GM23338 (cell line): ENCODE results near the gene MAFB. TPM values are rescaled to one million over a fixed set of nuclear protein-coding genes. Genes with fewer than 3 reads are reported as not detected.

Experiments used
- ATAC-seq: fragments of 200-7000 bp; cut with Tn5 transposase; 3 replicates; pipeline ENCODE4 v1.9.1; 2020
- DNase-seq: peaks from one replicate; pipeline ENCODE4 v3.0.0-alpha.2; 2015; ENCODE audit warnings: low spot score
- H2AFZ ChIP-seq: fragments of 200-600 bp; sonication (generic); 2 replicates; pipeline ENCODE4 v1.8.0; 2016; ENCODE audit warnings: antibody characterized with exemption, mild to moderate bottlenecking, moderate library complexity
- H3F3A ChIP-seq: fragments of 200-600 bp; sonication (generic); replicated peaks from 2 replicates; pipeline ENCODE4 v1.8.0; 2017; ENCODE audit warnings: antibody characterized with exemption, mixed run types, low read depth
- H3K27ac ChIP-seq: fragments of 200-600 bp; sonication (generic); 2 replicates; pipeline ENCODE4 v1.6.1; 2016; ENCODE audit warnings: low read depth
- H3K27me3 ChIP-seq: fragments of 200-600 bp; sonication (generic); 2 replicates; pipeline ENCODE4 v1.8.0; 2016; ENCODE audit warnings: mild to moderate bottlenecking, mixed run types, moderate library complexity; ENCODE audit not compliant: insufficient read depth
- H3K36me3 ChIP-seq: fragments of 200-600 bp; sonication (generic); 2 replicates; pipeline ENCODE4 v1.8.0; 2016; ENCODE audit warnings: mild to moderate bottlenecking; ENCODE audit not compliant: insufficient read depth
- H3K4me1 ChIP-seq: fragments of 200-600 bp; sonication (generic); 2 replicates; pipeline ENCODE4 v1.8.0; 2016; ENCODE audit warnings: mild to moderate bottlenecking, moderate library complexity; ENCODE audit not compliant: insufficient read depth
- H3K4me2 ChIP-seq: fragments of 200-600 bp; sonication (generic); 2 replicates; pipeline ENCODE4 v1.7.1; 2017; ENCODE audit warnings: mixed run types
- H3K4me3 ChIP-seq: fragments of 200-600 bp; sonication (generic); 2 replicates; pipeline ENCODE4 v1.6.1; 2016; ENCODE audit warnings: mixed run types
- H3K79me2 ChIP-seq: fragments of 200-600 bp; sonication (generic); replicated peaks from 2 replicates; pipeline ENCODE4 v1.8.0; 2017; ENCODE audit warnings: mild to moderate bottlenecking; ENCODE audit not compliant: insufficient read depth
- H3K9me2 ChIP-seq: fragments of 200-600 bp; sonication (generic); 2 replicates; pipeline ENCODE4 v1.8.0; 2017; ENCODE audit not compliant: insufficient read depth
- H4K20me1 ChIP-seq: fragments of 200-600 bp; sonication (generic); replicated peaks from 2 replicates; pipeline ENCODE4 v1.8.0; 2017; ENCODE audit warnings: mild to moderate bottlenecking; ENCODE audit not compliant: insufficient read depth
- H3K27ac Mint-ChIP-seq: 2 replicates; pipeline ENCODE4 v1.8.0; 2020; ENCODE audit warnings: inconsistent platforms, mild to moderate bottlenecking, moderate library complexity, mixed read lengths
- H3K27me3 Mint-ChIP-seq: 3 replicates; pipeline ENCODE4 v1.8.0; 2022; ENCODE audit warnings: low read depth, mild to moderate bottlenecking, moderate library complexity, mixed read lengths, inconsistent platforms; ENCODE audit not compliant: insufficient read depth, poor library complexity
- H3K36me3 Mint-ChIP-seq: 3 replicates; pipeline ENCODE4 v1.8.0; 2021; ENCODE audit warnings: low read depth, mild to moderate bottlenecking, inconsistent platforms, moderate library complexity, mixed read lengths
- H3K4me1 Mint-ChIP-seq: 3 replicates; pipeline ENCODE4 v1.8.0; 2020; ENCODE audit warnings: mild to moderate bottlenecking, inconsistent platforms, mixed read lengths
- H3K4me3 Mint-ChIP-seq: 3 replicates; pipeline ENCODE4 v1.8.0; 2021; ENCODE audit warnings: moderate library complexity, mild to moderate bottlenecking, inconsistent platforms, mixed read lengths
- H3K9me3 Mint-ChIP-seq: 3 replicates; pipeline ENCODE4 v1.8.0; 2020; ENCODE audit warnings: moderate library complexity, mild to moderate bottlenecking, inconsistent platforms, mixed read lengths
- STAT1 ChIP-seq: IDR thresholded peaks from one replicate; pipeline ENCODE4 v1.6.1; 2016; ENCODE audit warnings: antibody characterized with exemption; ENCODE audit not compliant: unreplicated experiment
- ZNF114 ChIP-seq: fragments of 250-450 bp; sonication (Bioruptor Pico); IDR thresholded peaks from 2 replicates; pipeline ENCODE4 v1.5.0; 2020; ENCODE audit warnings: mild to moderate bottlenecking, moderate library complexity
- polyA plus RNA-seq: library from polyadenylated mRNA; unstranded; fragments of >200 nt; fragmentation: Nextera tagmentation; extraction: Ambion mirVana; gene quantifications from 2 replicates; pipeline ENCODE4 v1.2.1, GENCODE V29; 2016
- total RNA-seq: library from RNA; depleted of rRNA; stranded (reverse); fragments of >200 nt; shearing (Covaris generic); gene quantifications from 2 replicates; pipeline ENCODE4 v1.2.3, GENCODE V29; 2014
- TF ChIP-seq, protein P1 (sequence below), 2 experiments: fragments of 200-600 bp in 1 of 2; sonication (generic) in 1 of 2; conservative IDR thresholded peaks; 2 replicates each; pipeline versions ENCODE4 v1.5.1 to v1.6.1; 2016 to 2017; ENCODE audit warnings: antibody characterized with exemption in 2 of 2, low read depth in 2 of 2, mild to moderate bottlenecking in 2 of 2, moderate library complexity in 1 of 2
- TF ChIP-seq, protein P2 (sequence below): fragments of 250-450 bp; sonication (Bioruptor Pico); IDR thresholded peaks from 2 replicates; pipeline ENCODE4 v1.5.0; 2020; ENCODE audit warnings: mild to moderate bottlenecking, moderate library complexity

Gene MAFB
- total and polyA plus RNA-seq, 2 experiments from 2014 or later = 1.6 to 2.3 TPM

DNA sequence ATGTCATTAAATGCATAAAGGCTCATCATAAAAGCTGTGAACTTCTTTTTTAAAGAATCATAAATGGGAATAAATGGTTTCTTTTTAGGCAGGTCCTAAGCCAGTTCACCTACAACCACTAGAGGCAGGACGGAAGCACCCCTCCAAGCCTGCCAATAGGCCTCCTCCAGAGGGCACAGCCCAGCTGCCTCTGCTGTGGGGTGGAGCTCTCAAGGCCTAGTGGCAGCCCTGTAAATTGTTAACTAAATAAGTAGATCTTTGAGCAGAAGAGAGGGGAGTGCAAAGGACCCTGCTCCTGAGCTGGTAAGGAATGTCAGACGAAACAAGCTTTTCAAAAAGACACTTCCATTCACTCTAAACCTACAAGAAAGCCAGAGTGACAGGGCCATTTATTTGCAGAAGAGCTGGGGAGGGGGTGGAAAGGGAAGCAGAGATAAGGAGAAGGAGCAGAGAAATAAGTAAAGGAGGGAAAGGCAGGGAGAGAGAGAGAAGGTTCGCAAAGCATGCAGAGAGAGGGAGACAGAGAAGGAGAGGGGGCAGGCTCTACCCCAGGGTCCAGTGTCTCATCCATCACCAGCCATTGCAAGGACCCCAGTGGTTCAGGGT, 18.0 kb upstream of the MAFB start:
- H3K36me3 ChIP-seq = no peaks in the 10 kb centered on the region
- H3K27me3 ChIP-seq = no peaks in the 10 kb centered on the region
- no peak overlapping the region for H2AFZ ChIP-seq
- H3K4me1 ChIP-seq = no peaks in the 10 kb centered on the region
- H4K20me1 ChIP-seq = no peaks in the 10 kb centered on the region
- peaks cover 4% of the 10 kb centered on the region; the same call in 2 of the 3 replicates for H3K4me1 Mint-ChIP-seq
- no peaks in the 10 kb centered on the region for H3F3A ChIP-seq
- peaks cover 12% of the 10 kb centered on the region for H3K9me3 Mint-ChIP-seq
- no peak overlapping the region for H3K27ac Mint-ChIP-seq
- no peak overlapping the region for H3K4me3 ChIP-seq
- H3K4me2 ChIP-seq = no peak overlapping the region
- ATAC-seq = peak; percentile 100
- no peaks in the 10 kb centered on the region for H3K9me2 ChIP-seq
- TF ChIP-seq STAT1 = no peak
- TF ChIP-seq, protein P1, sequence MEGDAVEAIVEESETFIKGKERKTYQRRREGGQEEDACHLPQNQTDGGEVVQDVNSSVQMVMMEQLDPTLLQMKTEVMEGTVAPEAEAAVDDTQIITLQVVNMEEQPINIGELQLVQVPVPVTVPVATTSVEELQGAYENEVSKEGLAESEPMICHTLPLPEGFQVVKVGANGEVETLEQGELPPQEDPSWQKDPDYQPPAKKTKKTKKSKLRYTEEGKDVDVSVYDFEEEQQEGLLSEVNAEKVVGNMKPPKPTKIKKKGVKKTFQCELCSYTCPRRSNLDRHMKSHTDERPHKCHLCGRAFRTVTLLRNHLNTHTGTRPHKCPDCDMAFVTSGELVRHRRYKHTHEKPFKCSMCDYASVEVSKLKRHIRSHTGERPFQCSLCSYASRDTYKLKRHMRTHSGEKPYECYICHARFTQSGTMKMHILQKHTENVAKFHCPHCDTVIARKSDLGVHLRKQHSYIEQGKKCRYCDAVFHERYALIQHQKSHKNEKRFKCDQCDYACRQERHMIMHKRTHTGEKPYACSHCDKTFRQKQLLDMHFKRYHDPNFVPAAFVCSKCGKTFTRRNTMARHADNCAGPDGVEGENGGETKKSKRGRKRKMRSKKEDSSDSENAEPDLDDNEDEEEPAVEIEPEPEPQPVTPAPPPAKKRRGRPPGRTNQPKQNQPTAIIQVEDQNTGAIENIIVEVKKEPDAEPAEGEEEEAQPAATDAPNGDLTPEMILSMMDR (conservative IDR thresholded peaks at IDR 0.05; ENCODE audit: low read depth in 2 of 2) = peak; percentile 45 to 65
- no peak for TF ChIP-seq ZNF114
- TF ChIP-seq, protein P2, sequence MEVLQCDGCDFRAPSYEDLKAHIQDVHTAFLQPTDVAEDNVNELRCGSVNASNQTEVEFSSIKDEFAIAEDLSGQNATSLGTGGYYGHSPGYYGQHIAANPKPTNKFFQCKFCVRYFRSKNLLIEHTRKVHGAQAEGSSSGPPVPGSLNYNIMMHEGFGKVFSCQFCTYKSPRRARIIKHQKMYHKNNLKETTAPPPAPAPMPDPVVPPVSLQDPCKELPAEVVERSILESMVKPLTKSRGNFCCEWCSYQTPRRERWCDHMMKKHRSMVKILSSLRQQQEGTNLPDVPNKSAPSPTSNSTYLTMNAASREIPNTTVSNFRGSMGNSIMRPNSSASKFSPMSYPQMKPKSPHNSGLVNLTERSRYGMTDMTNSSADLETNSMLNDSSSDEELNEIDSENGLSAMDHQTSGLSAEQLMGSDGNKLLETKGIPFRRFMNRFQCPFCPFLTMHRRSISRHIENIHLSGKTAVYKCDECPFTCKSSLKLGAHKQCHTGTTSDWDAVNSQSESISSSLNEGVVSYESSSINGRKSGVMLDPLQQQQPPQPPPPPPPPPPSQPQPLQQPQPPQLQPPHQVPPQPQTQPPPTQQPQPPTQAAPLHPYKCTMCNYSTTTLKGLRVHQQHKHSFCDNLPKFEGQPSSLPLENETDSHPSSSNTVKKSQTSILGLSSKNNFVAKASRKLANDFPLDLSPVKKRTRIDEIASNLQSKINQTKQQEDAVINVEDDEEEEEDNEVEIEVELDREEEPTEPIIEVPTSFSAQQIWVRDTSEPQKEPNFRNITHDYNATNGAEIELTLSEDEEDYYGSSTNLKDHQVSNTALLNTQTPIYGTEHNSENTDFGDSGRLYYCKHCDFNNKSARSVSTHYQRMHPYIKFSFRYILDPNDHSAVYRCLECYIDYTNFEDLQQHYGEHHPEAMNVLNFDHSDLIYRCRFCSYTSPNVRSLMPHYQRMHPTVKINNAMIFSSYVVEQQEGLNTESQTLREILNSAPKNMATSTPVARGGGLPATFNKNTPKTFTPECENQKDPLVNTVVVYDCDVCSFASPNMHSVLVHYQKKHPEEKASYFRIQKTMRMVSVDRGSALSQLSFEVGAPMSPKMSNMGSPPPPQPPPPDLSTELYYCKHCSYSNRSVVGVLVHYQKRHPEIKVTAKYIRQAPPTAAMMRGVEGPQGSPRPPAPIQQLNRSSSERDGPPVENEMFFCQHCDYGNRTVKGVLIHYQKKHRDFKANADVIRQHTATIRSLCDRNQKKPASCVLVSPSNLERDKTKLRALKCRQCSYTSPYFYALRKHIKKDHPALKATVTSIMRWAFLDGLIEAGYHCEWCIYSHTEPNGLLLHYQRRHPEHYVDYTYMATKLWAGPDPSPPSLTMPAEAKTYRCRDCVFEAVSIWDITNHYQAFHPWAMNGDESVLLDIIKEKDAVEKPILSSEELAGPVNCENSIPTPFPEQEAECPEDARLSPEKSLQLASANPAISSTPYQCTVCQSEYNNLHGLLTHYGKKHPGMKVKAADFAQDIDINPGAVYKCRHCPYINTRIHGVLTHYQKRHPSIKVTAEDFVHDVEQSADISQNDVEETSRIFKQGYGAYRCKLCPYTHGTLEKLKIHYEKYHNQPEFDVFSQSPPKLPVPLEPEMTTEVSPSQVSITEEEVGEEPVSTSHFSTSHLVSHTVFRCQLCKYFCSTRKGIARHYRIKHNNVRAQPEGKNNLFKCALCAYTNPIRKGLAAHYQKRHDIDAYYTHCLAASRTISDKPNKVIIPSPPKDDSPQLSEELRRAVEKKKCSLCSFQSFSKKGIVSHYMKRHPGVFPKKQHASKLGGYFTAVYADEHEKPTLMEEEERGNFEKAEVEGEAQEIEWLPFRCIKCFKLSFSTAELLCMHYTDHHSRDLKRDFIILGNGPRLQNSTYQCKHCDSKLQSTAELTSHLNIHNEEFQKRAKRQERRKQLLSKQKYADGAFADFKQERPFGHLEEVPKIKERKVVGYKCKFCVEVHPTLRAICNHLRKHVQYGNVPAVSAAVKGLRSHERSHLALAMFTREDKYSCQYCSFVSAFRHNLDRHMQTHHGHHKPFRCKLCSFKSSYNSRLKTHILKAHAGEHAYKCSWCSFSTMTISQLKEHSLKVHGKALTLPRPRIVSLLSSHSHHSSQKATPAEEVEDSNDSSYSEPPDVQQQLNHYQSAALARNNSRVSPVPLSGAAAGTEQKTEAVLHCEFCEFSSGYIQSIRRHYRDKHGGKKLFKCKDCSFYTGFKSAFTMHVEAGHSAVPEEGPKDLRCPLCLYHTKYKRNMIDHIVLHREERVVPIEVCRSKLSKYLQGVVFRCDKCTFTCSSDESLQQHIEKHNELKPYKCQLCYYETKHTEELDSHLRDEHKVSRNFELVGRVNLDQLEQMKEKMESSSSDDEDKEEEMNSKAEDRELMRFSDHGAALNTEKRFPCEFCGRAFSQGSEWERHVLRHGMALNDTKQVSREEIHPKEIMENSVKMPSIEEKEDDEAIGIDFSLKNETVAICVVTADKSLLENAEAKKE (CRISPR knock-in tag) = 0 out of 2 replicates have a peak, but pooled peaks have one; percentile 33
- DNase-seq = peak; percentile 85
- peaks cover 3% of the 10 kb centered on the region; the same call in 1 of the 3 replicates for H3K36me3 Mint-ChIP-seq
- no peak overlapping the region for H3K27ac ChIP-seq
- H3K79me2 ChIP-seq = no peaks in the 10 kb centered on the region
- H3K4me3 Mint-ChIP-seq = no peak overlapping the region
- H3K27me3 Mint-ChIP-seq = peaks cover 1% of the 10 kb centered on the region
